ENCODE data around the gene ADGRG6.

- TF ChIP-seq EZH2 (IDR thresholded peaks at IDR 0.05; ENCODE audit: insufficient read depth, poor library complexity, severe bottlenecking), result no peak
- TF ChIP-seq EZH2phosphoT487 (IDR thresholded peaks at IDR 0.05; ENCODE audit: insufficient read depth, low read depth), result no peak
These were observed 188.2 kb downstream of the ADGRG6 start for GRCh38 chr6:142489722-142490610.
